ENCODE results near the gene ULK4.

DNA sequence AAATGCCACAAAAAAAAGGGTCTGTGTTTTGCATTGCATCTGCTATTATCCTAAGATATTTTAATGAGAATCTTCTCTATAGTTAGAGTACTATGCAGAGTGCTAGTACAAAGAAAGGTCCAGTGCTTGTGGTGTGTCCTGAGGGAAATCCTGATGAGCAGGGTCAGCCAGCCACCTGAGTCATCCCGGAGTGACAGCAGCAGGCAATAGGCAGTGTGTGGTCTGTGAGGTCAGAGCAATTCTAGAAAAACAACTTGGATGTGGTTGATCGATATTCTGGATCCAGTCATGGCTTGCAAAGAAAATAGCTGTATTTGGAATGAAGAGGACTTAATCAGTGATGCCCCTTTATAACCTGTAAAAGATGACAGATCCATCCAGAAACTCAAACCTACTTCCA is 643.4 kb downstream of the ULK4 start:
- TF ChIP-seq NFRKB (IDR thresholded peaks at IDR 0.05) (no peak), SUZ12 (IDR thresholded peaks at IDR 0.05) (no peak), SP1 (IDR thresholded peaks at IDR 0.05) (no peak), ELF4 (IDR thresholded peaks at IDR 0.05) (no peak), CTBP1 (IDR thresholded peaks at IDR 0.05; ENCODE audit: borderline replicate concordance) (no peak), FOXK2 (IDR thresholded peaks at IDR 0.05) (no peak), ZNF384 (IDR thresholded peaks at IDR 0.05) (no peak), BHLHE40 (IDR thresholded peaks at IDR 0.05; ENCODE audit: borderline replicate concordance) (no peak), HDGF (IDR thresholded peaks at IDR 0.05; ENCODE audit: borderline replicate concordance) (no peak), TARDBP (IDR thresholded peaks at IDR 0.05) (no peak), FOXM1 (IDR thresholded peaks at IDR 0.05; ENCODE audit: borderline replicate concordance) (no peak), FOXA1 (IDR thresholded peaks at IDR 0.05) (no peak)
- TF ChIP-seq, protein P1, sequence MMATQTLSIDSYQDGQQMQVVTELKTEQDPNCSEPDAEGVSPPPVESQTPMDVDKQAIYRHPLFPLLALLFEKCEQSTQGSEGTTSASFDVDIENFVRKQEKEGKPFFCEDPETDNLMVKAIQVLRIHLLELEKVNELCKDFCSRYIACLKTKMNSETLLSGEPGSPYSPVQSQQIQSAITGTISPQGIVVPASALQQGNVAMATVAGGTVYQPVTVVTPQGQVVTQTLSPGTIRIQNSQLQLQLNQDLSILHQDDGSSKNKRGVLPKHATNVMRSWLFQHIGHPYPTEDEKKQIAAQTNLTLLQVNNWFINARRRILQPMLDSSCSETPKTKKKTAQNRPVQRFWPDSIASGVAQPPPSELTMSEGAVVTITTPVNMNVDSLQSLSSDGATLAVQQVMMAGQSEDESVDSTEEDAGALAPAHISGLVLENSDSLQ (IDR thresholded peaks at IDR 0.05), result no peak
